Measurements from ENCODE around the gene ATXN7. TPM values are rescaled to one million over a fixed set of nuclear protein-coding genes. Genes with fewer than 3 reads are reported as not detected.

The ATXN7 gene
- total RNA-seq, 2 experiments from 2014 or later, result 15.2 to 35.2 TPM

- H3K36me3 ChIP-seq (ENCODE audit: insufficient read depth, low read length), result peaks cover 57% of the 10 kb centered on the region
- no peak overlapping the region for H2AFZ ChIP-seq (ENCODE audit: low read length)
- intact Hi-C loops (cut with micrococcal nuclease; ENCODE audit: unreplicated experiment), result no loop called here
- no peaks in the 10 kb centered on the region for H3K9me3 ChIP-seq (ENCODE audit: low read length)
- peaks cover 33% of the 10 kb centered on the region; the same call in 1 of the 2 replicates for H4K20me1 ChIP-seq (ENCODE audit: insufficient read depth, low read length)
- peak overlapping the region; percentile 73 for H3K4me2 ChIP-seq (ENCODE audit: low read length)
- no peak overlapping the region for H3K4me3 ChIP-seq (ENCODE audit: low read depth, low read length, poor library complexity, severe bottlenecking)
- DNase-seq (ENCODE audit: low spot score), result no peak
- H3K4me1 ChIP-seq (ENCODE audit: insufficient read depth, low read length, poor library complexity, severe bottlenecking), result peaks cover 60% of the 10 kb centered on the region
- peak overlapping the region; percentile 78 for H3K27ac ChIP-seq (ENCODE audit: low read depth, low read length, poor library complexity, severe bottlenecking)
- no peaks in the 10 kb centered on the region for H3K9me2 ChIP-seq (ENCODE audit: insufficient read depth, low read length)
- no TSS peak for BruUV-seq (replicated peaks)
- CTCF ChIA-PET (ENCODE audit: unreplicated experiment), result no interaction called here
- TF ChIP-seq CTCF (conservative IDR thresholded peaks at IDR 0.05; ENCODE audit: low read length), result no peak
- no peak for TF ChIP-seq EZH2phosphoT487 (IDR thresholded peaks at IDR 0.05; ENCODE audit: borderline replicate concordance, low read depth, low read length)
- peaks cover 74% of the 10 kb centered on the region; the same call in 1 of the 2 replicates for H3K79me2 ChIP-seq (ENCODE audit: insufficient read depth, low read depth, low read length)
- POLR2A ChIA-PET, result interaction anchor here (0.6 to 1.1 kb wide), 2 partner anchors 76 to 290 kb away, joined by 3 to 4 read pairs; no protein-coding TSS in a partner anchor
These were observed 70.6 kb downstream of the ATXN7 start for GRCh38 chr3:63934041-63934866.

GRCh38 chr3:63936925-63937324 is 73.3 kb downstream of the ATXN7 start:
- Histone ChIP-seq H3K79me2 (ENCODE audit: insufficient read depth, low read depth, low read length) (peaks cover 63% of the 10 kb centered on the region; the same call in 1 of the 2 replicates), H3K27ac (ENCODE audit: low read depth, low read length, poor library complexity, severe bottlenecking) (no peak overlapping the region), H3K36me3 (ENCODE audit: insufficient read depth, low read length) (peaks cover 61% of the 10 kb centered on the region), H3K9me3 (ENCODE audit: low read length) (no peaks in the 10 kb centered on the region), H3K4me3 (ENCODE audit: low read depth, low read length, poor library complexity, severe bottlenecking) (no peak overlapping the region), H3K9me2 (ENCODE audit: insufficient read depth, low read length) (no peaks in the 10 kb centered on the region), H4K20me1 (ENCODE audit: insufficient read depth, low read length) (peaks cover 30% of the 10 kb centered on the region; the same call in 1 of the 2 replicates), H3K4me1 (ENCODE audit: insufficient read depth, low read length, poor library complexity, severe bottlenecking) (peaks cover 49% of the 10 kb centered on the region), H3K4me2 (ENCODE audit: low read length) (no peak overlapping the region), H2AFZ (ENCODE audit: low read length) (no peak overlapping the region)
- BruUV-seq (replicated peaks), result no TSS peak
- ChIA-PET CTCF (ENCODE audit: unreplicated experiment) (no interaction called here), POLR2A (no interaction called here)
- no peak for DNase-seq (ENCODE audit: low spot score)
- intact Hi-C loops (cut with micrococcal nuclease; ENCODE audit: unreplicated experiment), result no loop called here
- TF ChIP-seq EZH2phosphoT487 (IDR thresholded peaks at IDR 0.05; ENCODE audit: borderline replicate concordance, low read depth, low read length) (no peak), CTCF (conservative IDR thresholded peaks at IDR 0.05; ENCODE audit: low read length) (no peak)

Data from OCI-LY7 (cell line).